NCI-H748 (cell line): ENCODE measurements around the gene NAALAD2.
A peak's percentile ranks its signal among the peaks of the same experiment; 100 is the strongest.

Experiments
- DNase-seq: peaks from one replicate; lab custom pipeline; 2025; ENCODE audit not compliant: unreplicated experiment; lab: John Stamatoyannopoulos, UW

Gene NAALAD2

GRCh38 chr11:90239967-90240636, 105.6 kb downstream of the NAALAD2 start:
- DNase-seq = peak; percentile 39

- peak; percentile 4 for DNase-seq
These were observed 107.0 kb downstream of the NAALAD2 start for GRCh38 chr11:90241414-90241813.
